HepG2 (cell line): ENCODE data around the gene TPRN. TPM values are rescaled to one million over a fixed set of nuclear protein-coding genes. Genes with fewer than 3 reads are reported as not detected.

Experiments
- ARID3A ChIP-seq: IDR thresholded peaks from 2 replicates; pipeline ENCODE4 v1.6.1; 2012; ENCODE audit warnings: low read depth, low read length, improper control_type of control experiment
- ARNT2 ChIP-seq: sonication (generic); formaldehyde crosslinking; IDR thresholded peaks from 2 replicates; pipeline ENCODE4 v1.8.0; 2022; ENCODE audit warnings: mild to moderate bottlenecking, low read depth, missing genetic modification reagents, moderate library complexity
- ASH2L ChIP-seq: fragments of 300-600, 200-600 bp; sonication (generic); IDR thresholded peaks from 2 replicates; pipeline ENCODE4 v1.7.0; 2017; ENCODE audit warnings: low read depth, mild to moderate bottlenecking, moderate library complexity, mixed read lengths, low read length; ENCODE audit not compliant: insufficient read length
- ATF7 ChIP-seq, 2 experiments: fragments of 450-650 bp in 1 of 2; sonication (generic) in 1 of 2; formaldehyde crosslinking in 1 of 2; IDR thresholded peaks; 2 replicates each; pipeline versions ENCODE4 v1.4.0 to v1.6.1; 2016 to 2020; ENCODE audit warnings: antibody characterized with exemption in 1 of 2, mild to moderate bottlenecking in 1 of 2, missing genetic modification reagents in 1 of 2
- FOXA3 ChIP-seq: IDR thresholded peaks from 2 replicates; pipeline ENCODE4 v1.6.1; 2016; ENCODE audit warnings: missing genetic modification reagents, missing compliant biosample characterization
- FOXK2 ChIP-seq: fragments of 450-650 bp; IDR thresholded peaks from 2 replicates; pipeline ENCODE4 v1.6.1; 2016
- ISX ChIP-seq: sonication (generic); formaldehyde crosslinking; conservative IDR thresholded peaks from 2 replicates; pipeline ENCODE4 v1.5.0; 2020; ENCODE audit warnings: missing genetic modification reagents
- KAT7 ChIP-seq: IDR thresholded peaks from 2 replicates; pipeline ENCODE4 v1.6.1; 2018; ENCODE audit warnings: borderline replicate concordance, missing compliant biosample characterization
- NCOA1 ChIP-seq: sonication (generic); formaldehyde crosslinking; IDR thresholded peaks from 2 replicates; pipeline ENCODE4 v1.9.0; 2021; ENCODE audit warnings: missing genetic modification reagents
- PAXIP1 ChIP-seq: sonication (generic); formaldehyde crosslinking; conservative IDR thresholded peaks from 2 replicates; pipeline ENCODE4 v1.4.0; 2020; ENCODE audit warnings: mild to moderate bottlenecking, missing genetic modification reagents, moderate library complexity
- PHF21A ChIP-seq: sonication (generic); formaldehyde crosslinking; IDR thresholded peaks from 2 replicates; pipeline ENCODE4 v1.5.0; 2020; ENCODE audit warnings: mild to moderate bottlenecking, missing genetic modification reagents
- SOX6 ChIP-seq, 2 experiments: fragments of 450-650 bp in 1 of 2; sonication (generic) in 1 of 2; formaldehyde crosslinking in 1 of 2; IDR thresholded peaks; 2 replicates each; pipeline versions ENCODE4 v1.4.0 to v1.6.1; 2017 to 2020; ENCODE audit warnings: antibody characterized with exemption in 1 of 2, mild to moderate bottlenecking in 1 of 2, missing genetic modification reagents in 1 of 2
- SP4 ChIP-seq: sonication (generic); formaldehyde crosslinking; IDR thresholded peaks from 2 replicates; pipeline ENCODE4 v1.8.1; 2023; ENCODE audit warnings: mild to moderate bottlenecking, missing genetic modification reagents
- SRY ChIP-seq: sonication (generic); formaldehyde crosslinking; IDR thresholded peaks from 2 replicates; pipeline ENCODE4 v1.8.0; 2022; ENCODE audit warnings: mild to moderate bottlenecking, missing genetic modification reagents
- ZMYM4 ChIP-seq: sonication (generic); formaldehyde crosslinking; IDR thresholded peaks from 2 replicates; pipeline ENCODE4 v1.8.1; 2023; ENCODE audit warnings: mild to moderate bottlenecking, missing genetic modification reagents
- ZNF160 ChIP-seq: sonication (generic); formaldehyde crosslinking; IDR thresholded peaks from 2 replicates; pipeline ENCODE4 v1.8.0; 2022; ENCODE audit warnings: mild to moderate bottlenecking, inconsistent platforms, missing genetic modification reagents
- ZNF547 ChIP-seq: sonication (generic); formaldehyde crosslinking; IDR thresholded peaks from 2 replicates; pipeline ENCODE4 v1.5.1; 2020; ENCODE audit warnings: mild to moderate bottlenecking, missing genetic modification reagents
- ZNF615 ChIP-seq: sonication (generic); formaldehyde crosslinking; IDR thresholded peaks from 2 replicates; pipeline ENCODE4 v1.5.0; 2020; ENCODE audit warnings: mild to moderate bottlenecking, missing genetic modification reagents, borderline replicate concordance
- ZNF777 ChIP-seq: sonication (generic); formaldehyde crosslinking; IDR thresholded peaks from 2 replicates; pipeline ENCODE4 v1.4.0; 2020; ENCODE audit warnings: missing genetic modification reagents
- ZSCAN21 ChIP-seq: sonication (generic); formaldehyde crosslinking; IDR thresholded peaks from 2 replicates; pipeline ENCODE4 v1.8.0; 2022; ENCODE audit warnings: mild to moderate bottlenecking, missing genetic modification reagents, moderate library complexity, borderline replicate concordance
- polyA plus RNA-seq, 8 experiments: library from polyadenylated mRNA; depleted of rRNA in 3 of 8; stranded (reverse) in 7 of 8; unstranded in 1 of 8; fragments of >200 nt; fragmentation: Illumina TruSeq in 4 of 8; extraction: Trizol in 4 of 8; gene quantifications; 2 replicates each; pipeline versions ENCODE4 v1.2.1 to v1.2.3, GENCODE V29; 2011 to 2016; ENCODE audit warnings: low read depth in 4 of 8, missing spikeins in 1 of 8, mixed read lengths in 1 of 8; ENCODE audit not compliant: insufficient read depth in 1 of 8
- total RNA-seq, 5 experiments: library from RNA; depleted of rRNA; stranded (reverse); fragments of >200 nt; fragmentation: Illumina TruSeq; extraction: Trizol; gene quantifications; 2 replicates each; pipeline ENCODE4 v1.2.3, GENCODE V29; 2016; ENCODE audit warnings: low read depth in 1 of 5
- TF ChIP-seq, protein P1 (sequence below): sonication (generic); formaldehyde crosslinking; IDR thresholded peaks from 2 replicates; pipeline ENCODE4 v1.5.1; 2020; ENCODE audit warnings: mild to moderate bottlenecking, missing genetic modification reagents, borderline replicate concordance

The TPRN gene
- total and polyA plus RNA-seq, 2 of the 13 experiments (the other 11 are each of a cell fraction or from before 2014, with no cell fraction given): 10.1 to 19.2 TPM

DNA sequence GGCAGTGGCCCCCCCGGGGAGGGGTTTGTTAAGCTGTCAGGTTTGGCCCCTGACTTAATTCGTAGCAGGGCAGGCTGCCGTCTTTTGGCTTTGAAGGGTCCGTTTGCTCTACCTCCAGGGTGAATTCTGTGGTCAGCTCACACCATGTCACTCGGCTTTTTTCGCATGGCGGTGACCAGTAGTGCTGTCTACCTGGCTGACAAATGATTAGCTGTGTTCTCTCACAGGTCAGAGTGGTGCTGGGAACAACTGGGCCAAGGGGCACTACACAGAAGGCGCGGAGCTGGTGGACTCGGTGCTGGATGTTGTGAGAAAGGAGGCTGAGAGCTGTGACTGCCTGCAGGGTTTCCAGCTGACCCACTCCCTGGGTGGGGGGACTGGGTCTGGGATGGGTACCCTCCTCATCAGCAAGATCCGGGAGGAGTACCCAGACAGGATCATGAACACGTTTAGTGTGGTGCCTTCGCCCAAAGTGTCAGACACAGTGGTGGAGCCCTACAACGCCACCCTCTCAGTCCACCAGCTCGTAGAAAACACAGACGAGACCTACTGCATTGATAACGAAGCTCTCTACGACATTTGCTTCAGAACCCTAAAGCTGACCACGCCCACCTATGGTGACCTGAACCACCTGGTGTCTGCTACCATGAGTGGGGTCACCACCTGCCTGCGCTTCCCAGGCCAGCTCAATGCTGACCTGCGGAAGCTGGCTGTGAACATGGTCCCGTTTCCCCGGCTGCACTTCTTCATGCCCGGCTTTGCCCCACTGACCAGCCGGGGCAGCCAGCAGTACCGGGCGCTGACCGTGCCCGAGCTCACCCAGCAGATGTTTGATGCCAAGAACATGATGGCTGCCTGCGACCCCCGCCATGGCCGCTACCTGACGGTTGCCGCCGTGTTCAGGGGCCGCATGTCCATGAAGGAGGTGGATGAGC, 42.0 kb upstream of the TPRN start (continued):
- 0 out of 2 replicates have a peak, but pooled peaks have one; percentile 58 for TF ChIP-seq NCOA1
- peak; percentile 30; the same call in 1 of the 2 replicates for TF ChIP-seq PAXIP1 (CRISPR knock-in tag)
- peak; percentile 9 for TF ChIP-seq ASH2L
- 0 out of 2 replicates have a peak, but pooled peaks have one; percentile 36 for TF ChIP-seq SRY (CRISPR knock-in tag)
- TF ChIP-seq ATF7 (IDR thresholded peaks at IDR 0.05): no peak
- no peak for TF ChIP-seq ATF7 (CRISPR knock-in tag; IDR thresholded peaks at IDR 0.05)
- peak; percentile 40; the same call in 1 of the 2 replicates for TF ChIP-seq PHF21A (CRISPR knock-in tag)
- TF ChIP-seq ZMYM4 (CRISPR knock-in tag): peak; percentile 13; the same call in 1 of the 2 replicates
- peak; percentile 5; the same call in 1 of the 2 replicates for TF ChIP-seq ZNF160
- 0 out of 2 replicates have a peak, but pooled peaks have one; percentile 8 for TF ChIP-seq KAT7 (CRISPR knock-in tag)
- TF ChIP-seq ISX (CRISPR knock-in tag): no peak
- TF ChIP-seq ZSCAN21 (CRISPR knock-in tag): no peak
- no peak for TF ChIP-seq ARNT2
- TF ChIP-seq, protein P1, sequence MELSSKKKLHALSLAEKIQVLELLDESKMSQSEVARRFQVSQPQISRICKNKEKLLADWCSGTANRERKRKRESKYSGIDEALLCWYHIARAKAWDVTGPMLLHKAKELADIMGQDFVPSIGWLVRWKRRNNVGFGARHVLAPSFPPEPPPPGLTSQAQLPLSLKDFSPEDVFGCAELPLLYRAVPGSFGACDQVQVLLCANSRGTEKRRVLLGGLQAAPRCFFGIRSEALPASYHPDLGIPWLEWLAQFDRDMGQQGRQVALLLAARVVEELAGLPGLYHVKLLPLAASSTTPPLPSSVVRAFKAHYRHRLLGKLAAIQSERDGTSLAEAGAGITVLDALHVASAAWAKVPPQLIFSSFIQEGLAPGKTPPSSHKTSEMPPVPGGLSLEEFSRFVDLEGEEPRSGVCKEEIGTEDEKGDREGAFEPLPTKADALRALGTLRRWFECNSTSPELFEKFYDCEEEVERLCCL (CRISPR knock-in tag): peak; percentile 63; the same call in 1 of the 2 replicates
- TF ChIP-seq FOXA3 (CRISPR knock-in tag): peak; percentile 3; the same call in 1 of the 2 replicates
- 0 out of 2 replicates have a peak, but pooled peaks have one; percentile 1 for TF ChIP-seq ZNF777 (CRISPR knock-in tag)
- no peak for TF ChIP-seq ARID3A
- 0 out of 2 replicates have a peak, but pooled peaks have one; percentile 8 for TF ChIP-seq ZNF547 (CRISPR knock-in tag)
- TF ChIP-seq SP4 (CRISPR knock-in tag): 0 out of 2 replicates have a peak, but pooled peaks have one; percentile 38
- TF ChIP-seq ZNF615 (CRISPR knock-in tag): no peak
- no peak for TF ChIP-seq SOX6 (IDR thresholded peaks at IDR 0.05)
- no peak for TF ChIP-seq SOX6 (CRISPR knock-in tag; IDR thresholded peaks at IDR 0.05)
- TF ChIP-seq FOXK2: no peak
